Measurements from ENCODE around the gene CETN1.

DNA sequence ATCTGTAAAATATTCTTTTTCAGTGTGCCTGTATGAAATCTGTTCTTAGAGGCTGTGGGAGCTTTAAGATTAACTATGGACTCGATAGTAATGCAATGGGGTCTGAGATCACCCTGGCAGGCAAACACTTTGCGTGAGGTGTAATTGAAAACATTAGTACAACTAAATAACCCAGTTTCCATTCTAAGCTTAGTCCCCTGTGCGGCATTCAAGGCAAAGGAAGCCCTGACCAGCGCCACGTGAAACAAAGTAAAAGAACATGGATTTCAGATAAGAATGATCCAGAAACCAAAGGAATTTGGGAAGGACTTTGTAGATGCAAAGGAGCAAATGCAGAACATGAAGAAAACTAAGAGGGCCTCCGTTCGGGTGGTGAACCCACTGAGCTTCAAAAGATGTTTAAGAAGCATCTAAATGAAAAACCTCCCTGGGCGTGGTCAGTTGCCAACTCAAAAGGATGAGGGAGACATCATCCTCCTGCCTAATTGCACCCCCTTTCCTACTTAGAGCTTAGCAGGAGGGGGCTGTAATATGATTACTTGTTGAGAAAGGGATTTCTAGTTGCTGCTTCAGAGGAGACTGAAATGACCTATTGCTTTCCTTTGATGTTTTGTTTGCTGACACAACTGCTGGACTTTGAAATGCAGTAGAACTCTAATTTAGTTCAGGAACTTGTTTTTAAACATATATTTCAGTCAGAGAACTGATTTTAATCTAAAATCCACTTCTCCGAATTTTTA, 7.9 kb upstream of the CETN1 start:
- TF ChIP-seq, protein P1, sequence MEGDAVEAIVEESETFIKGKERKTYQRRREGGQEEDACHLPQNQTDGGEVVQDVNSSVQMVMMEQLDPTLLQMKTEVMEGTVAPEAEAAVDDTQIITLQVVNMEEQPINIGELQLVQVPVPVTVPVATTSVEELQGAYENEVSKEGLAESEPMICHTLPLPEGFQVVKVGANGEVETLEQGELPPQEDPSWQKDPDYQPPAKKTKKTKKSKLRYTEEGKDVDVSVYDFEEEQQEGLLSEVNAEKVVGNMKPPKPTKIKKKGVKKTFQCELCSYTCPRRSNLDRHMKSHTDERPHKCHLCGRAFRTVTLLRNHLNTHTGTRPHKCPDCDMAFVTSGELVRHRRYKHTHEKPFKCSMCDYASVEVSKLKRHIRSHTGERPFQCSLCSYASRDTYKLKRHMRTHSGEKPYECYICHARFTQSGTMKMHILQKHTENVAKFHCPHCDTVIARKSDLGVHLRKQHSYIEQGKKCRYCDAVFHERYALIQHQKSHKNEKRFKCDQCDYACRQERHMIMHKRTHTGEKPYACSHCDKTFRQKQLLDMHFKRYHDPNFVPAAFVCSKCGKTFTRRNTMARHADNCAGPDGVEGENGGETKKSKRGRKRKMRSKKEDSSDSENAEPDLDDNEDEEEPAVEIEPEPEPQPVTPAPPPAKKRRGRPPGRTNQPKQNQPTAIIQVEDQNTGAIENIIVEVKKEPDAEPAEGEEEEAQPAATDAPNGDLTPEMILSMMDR (IDR thresholded peaks at IDR 0.05; ENCODE audit: borderline replicate concordance, extremely low read depth, low read length, poor library complexity, severe bottlenecking), result no peak
- TF ChIP-seq EZH2 (IDR thresholded peaks at IDR 0.05; ENCODE audit: borderline replicate concordance, low read depth, low read length, severe bottlenecking), result no peak
